K562 (cell line): Measurements from ENCODE around the gene RDH5. TPM values are rescaled to one million over a fixed set of nuclear protein-coding genes. Genes with fewer than 3 reads are reported as not detected.

Source experiments
- ATF7 ChIP-seq: fragments of 450-650 bp; IDR thresholded peaks from 2 replicates; pipeline ENCODE4 v1.7.1; 2014; ENCODE audit warnings: mild to moderate bottlenecking, moderate library complexity
- JUN ChIP-seq, 2 experiments: sonication (generic) in 1 of 2; formaldehyde crosslinking in 1 of 2; IDR thresholded peaks; 2 replicates each; pipeline versions ENCODE4 v1.6.1 to v1.8.0; 2012 to 2022; ENCODE audit warnings: borderline replicate concordance in 2 of 2, mild to moderate bottlenecking in 2 of 2, improper control_type of control experiment in 1 of 2, low read depth in 1 of 2, low read length in 1 of 2, missing genetic modification reagents in 1 of 2
- JUNB ChIP-seq: fragments of 450-650 bp; formaldehyde crosslinking; conservative IDR thresholded peaks from 2 replicates; pipeline ENCODE4 v1.4.0; 2020; ENCODE audit warnings: mild to moderate bottlenecking
- KAT2B ChIP-seq: IDR thresholded peaks from one replicate; pipeline ENCODE4 v1.6.1; 2012; ENCODE audit warnings: low read depth, mild to moderate bottlenecking, control low read depth, inconsistent platforms, low read length, moderate library complexity
- KHSRP ChIP-seq: fragments of 450-650 bp; IDR thresholded peaks from 2 replicates; pipeline ENCODE4 v1.6.1; 2017
- STAT5A ChIP-seq: IDR thresholded peaks from 2 replicates; pipeline ENCODE4 v1.6.1; 2012; ENCODE audit warnings: low read length, inconsistent platforms, borderline replicate concordance
- TCF7 ChIP-seq: sonication (generic); IDR thresholded peaks from 2 replicates; pipeline ENCODE4 v1.6.1; 2016; ENCODE audit warnings: antibody characterized with exemption, borderline replicate concordance
- XRCC5 ChIP-seq: fragments of 200-400 bp; formaldehyde crosslinking; IDR thresholded peaks from 2 replicates; pipeline ENCODE4 v1.6.1; 2017; ENCODE audit warnings: low read depth, mild to moderate bottlenecking, low read length
- ZNF431 ChIP-seq: sonication (generic); formaldehyde crosslinking; IDR thresholded peaks from 2 replicates; pipeline ENCODE4 v1.8.0; 2022; ENCODE audit warnings: mild to moderate bottlenecking, missing genetic modification reagents
- ZNF551 ChIP-seq: fragments of 250-450 bp; sonication (Bioruptor Pico); IDR thresholded peaks from 2 replicates; pipeline ENCODE4 v1.5.0; 2021; ENCODE audit warnings: mild to moderate bottlenecking, moderate library complexity
- polyA plus RNA-seq, 8 experiments: library from polyadenylated mRNA; depleted of rRNA in 4 of 8; stranded (reverse) in 5 of 8; unstranded in 3 of 8; fragments of >200 nt; fragmentation: Nextera tagmentation in 2 of 8; fragmentation: Illumina TruSeq in 1 of 8; extraction: Ambion mirVana in 2 of 8; extraction: Trizol in 1 of 8; gene quantifications; 2 replicates each; pipeline versions ENCODE4 v1.2.1 to v1.2.3, GENCODE V29; 2011 to 2014; ENCODE audit warnings: inconsistent platforms in 1 of 8, missing spikeins in 1 of 8
- total RNA-seq, 7 experiments: library from RNA; depleted of rRNA in 6 of 7; stranded (reverse); fragments of >200 nt in 6 of 7; fragmentation: Illumina TruSeq in 2 of 7; extraction: Trizol in 2 of 7; gene quantifications; 2 replicates each; pipeline versions ENCODE4 v1.2.1 to v1.2.3, GENCODE V29; 2011 to 2021; ENCODE audit warnings: low replicate concordance in 1 of 7
- TF ChIP-seq, protein P1 (sequence below): fragments of 450-650 bp; IDR thresholded peaks from one replicate; pipeline ENCODE4 v1.6.1; 2018; ENCODE audit warnings: mild to moderate bottlenecking, moderate library complexity; ENCODE audit not compliant: partially characterized antibody
- TF ChIP-seq, protein P2 (sequence below): sonication (generic); formaldehyde crosslinking; IDR thresholded peaks from 2 replicates; pipeline ENCODE4 v1.8.0; 2022; ENCODE audit warnings: mild to moderate bottlenecking, missing genetic modification reagents
- TF ChIP-seq, protein P3 (sequence below): sonication (generic); formaldehyde crosslinking; IDR thresholded peaks from 2 replicates; pipeline ENCODE4 v1.8.0; 2023; ENCODE audit warnings: missing genetic modification reagents, mild to moderate bottlenecking, borderline replicate concordance
- TF ChIP-seq, protein P4 (sequence below): fragments of 450-650 bp; IDR thresholded peaks from 2 replicates; pipeline ENCODE4 v1.6.1; 2018; ENCODE audit not compliant: partially characterized antibody

Gene RDH5
- total and polyA plus RNA-seq, 9 of the 15 experiments (the other 6 are each of a cell fraction or from before 2014, with no cell fraction given): 0.28 to 2.0 (median 1.1) TPM; not detected in 1

DNA sequence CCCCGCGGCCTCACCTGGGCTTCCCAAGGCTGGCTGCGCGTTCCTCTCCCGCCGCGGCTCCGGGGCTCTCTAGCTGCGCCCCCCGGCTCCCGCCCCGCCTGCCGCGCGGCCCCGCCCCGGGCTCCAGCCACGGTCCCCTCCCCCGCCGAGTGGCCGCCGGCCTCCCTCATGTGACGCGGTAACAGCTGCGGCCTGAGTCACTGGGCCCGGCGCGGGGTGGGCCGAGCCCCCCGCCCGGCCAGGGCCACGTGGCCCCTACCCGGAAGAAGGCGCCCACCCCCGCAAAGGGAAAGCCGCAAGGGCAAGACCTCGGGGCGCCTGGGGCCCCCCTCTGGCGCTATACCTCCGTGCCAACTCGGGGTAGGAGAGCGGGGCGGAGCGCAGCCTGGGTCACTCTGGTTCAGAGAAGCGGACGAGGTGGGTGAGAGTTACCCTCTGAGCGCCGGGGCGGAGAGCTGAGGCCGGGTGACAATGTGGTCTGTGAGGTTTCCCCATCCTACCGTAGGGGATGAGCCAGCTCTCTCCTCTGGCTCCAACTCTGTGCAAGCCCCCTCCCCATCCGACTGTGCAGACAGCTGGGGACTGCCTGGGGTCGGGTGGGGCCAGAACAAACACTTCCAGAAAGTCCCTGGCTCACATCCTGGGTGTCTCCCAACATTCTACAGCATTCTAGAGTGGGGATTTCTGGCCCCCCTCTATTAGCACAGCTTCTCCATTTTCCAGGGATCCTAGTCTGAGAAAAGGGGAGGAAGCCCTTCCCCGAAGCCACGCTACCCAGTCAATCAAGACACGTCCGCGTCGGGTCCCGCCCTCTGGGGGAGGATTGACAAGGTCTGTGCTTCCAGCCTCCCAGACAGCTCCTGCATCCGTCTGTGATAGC lies 9.0 kb downstream of the RDH5 start, which contains the start of gene CD63 (continued):
- TF ChIP-seq ZNF431 (CRISPR knock-in tag) (no peak), KAT2B (no peak), STAT5A (no peak), ZNF551 (no peak), ATF7 (peak; percentile 75), KHSRP (no peak), JUNB (CRISPR knock-in tag) (peak; percentile 17; the same call in 1 of the 2 replicates), JUN (IDR thresholded peaks at IDR 0.05; ENCODE audit: borderline replicate concordance, low read depth, low read length) (peak; percentile 80; the same call in 1 of the 2 replicates), JUN (CRISPR knock-in tag; IDR thresholded peaks at IDR 0.05; ENCODE audit: borderline replicate concordance) (no peak), TCF7 (no peak; the same call in 1 of the 2 replicates), XRCC5 (no peak; the same call in 1 of the 2 replicates)
- TF ChIP-seq, protein P1, sequence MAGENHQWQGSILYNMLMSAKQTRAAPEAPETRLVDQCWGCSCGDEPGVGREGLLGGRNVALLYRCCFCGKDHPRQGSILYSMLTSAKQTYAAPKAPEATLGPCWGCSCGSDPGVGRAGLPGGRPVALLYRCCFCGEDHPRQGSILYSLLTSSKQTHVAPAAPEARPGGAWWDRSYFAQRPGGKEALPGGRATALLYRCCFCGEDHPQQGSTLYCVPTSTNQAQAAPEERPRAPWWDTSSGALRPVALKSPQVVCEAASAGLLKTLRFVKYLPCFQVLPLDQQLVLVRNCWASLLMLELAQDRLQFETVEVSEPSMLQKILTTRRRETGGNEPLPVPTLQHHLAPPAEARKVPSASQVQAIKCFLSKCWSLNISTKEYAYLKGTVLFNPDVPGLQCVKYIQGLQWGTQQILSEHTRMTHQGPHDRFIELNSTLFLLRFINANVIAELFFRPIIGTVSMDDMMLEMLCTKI: no peak
- TF ChIP-seq, protein P2, sequence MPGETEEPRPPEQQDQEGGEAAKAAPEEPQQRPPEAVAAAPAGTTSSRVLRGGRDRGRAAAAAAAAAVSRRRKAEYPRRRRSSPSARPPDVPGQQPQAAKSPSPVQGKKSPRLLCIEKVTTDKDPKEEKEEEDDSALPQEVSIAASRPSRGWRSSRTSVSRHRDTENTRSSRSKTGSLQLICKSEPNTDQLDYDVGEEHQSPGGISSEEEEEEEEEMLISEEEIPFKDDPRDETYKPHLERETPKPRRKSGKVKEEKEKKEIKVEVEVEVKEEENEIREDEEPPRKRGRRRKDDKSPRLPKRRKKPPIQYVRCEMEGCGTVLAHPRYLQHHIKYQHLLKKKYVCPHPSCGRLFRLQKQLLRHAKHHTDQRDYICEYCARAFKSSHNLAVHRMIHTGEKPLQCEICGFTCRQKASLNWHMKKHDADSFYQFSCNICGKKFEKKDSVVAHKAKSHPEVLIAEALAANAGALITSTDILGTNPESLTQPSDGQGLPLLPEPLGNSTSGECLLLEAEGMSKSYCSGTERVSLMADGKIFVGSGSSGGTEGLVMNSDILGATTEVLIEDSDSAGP (CRISPR knock-in tag): no peak
- TF ChIP-seq, protein P3, sequence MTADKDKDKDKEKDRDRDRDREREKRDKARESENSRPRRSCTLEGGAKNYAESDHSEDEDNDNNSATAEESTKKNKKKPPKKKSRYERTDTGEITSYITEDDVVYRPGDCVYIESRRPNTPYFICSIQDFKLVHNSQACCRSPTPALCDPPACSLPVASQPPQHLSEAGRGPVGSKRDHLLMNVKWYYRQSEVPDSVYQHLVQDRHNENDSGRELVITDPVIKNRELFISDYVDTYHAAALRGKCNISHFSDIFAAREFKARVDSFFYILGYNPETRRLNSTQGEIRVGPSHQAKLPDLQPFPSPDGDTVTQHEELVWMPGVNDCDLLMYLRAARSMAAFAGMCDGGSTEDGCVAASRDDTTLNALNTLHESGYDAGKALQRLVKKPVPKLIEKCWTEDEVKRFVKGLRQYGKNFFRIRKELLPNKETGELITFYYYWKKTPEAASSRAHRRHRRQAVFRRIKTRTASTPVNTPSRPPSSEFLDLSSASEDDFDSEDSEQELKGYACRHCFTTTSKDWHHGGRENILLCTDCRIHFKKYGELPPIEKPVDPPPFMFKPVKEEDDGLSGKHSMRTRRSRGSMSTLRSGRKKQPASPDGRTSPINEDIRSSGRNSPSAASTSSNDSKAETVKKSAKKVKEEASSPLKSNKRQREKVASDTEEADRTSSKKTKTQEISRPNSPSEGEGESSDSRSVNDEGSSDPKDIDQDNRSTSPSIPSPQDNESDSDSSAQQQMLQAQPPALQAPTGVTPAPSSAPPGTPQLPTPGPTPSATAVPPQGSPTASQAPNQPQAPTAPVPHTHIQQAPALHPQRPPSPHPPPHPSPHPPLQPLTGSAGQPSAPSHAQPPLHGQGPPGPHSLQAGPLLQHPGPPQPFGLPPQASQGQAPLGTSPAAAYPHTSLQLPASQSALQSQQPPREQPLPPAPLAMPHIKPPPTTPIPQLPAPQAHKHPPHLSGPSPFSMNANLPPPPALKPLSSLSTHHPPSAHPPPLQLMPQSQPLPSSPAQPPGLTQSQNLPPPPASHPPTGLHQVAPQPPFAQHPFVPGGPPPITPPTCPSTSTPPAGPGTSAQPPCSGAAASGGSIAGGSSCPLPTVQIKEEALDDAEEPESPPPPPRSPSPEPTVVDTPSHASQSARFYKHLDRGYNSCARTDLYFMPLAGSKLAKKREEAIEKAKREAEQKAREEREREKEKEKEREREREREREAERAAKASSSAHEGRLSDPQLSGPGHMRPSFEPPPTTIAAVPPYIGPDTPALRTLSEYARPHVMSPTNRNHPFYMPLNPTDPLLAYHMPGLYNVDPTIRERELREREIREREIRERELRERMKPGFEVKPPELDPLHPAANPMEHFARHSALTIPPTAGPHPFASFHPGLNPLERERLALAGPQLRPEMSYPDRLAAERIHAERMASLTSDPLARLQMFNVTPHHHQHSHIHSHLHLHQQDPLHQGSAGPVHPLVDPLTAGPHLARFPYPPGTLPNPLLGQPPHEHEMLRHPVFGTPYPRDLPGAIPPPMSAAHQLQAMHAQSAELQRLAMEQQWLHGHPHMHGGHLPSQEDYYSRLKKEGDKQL: 0 out of 2 replicates have a peak, but pooled peaks have one; percentile 40
- TF ChIP-seq, protein P4, sequence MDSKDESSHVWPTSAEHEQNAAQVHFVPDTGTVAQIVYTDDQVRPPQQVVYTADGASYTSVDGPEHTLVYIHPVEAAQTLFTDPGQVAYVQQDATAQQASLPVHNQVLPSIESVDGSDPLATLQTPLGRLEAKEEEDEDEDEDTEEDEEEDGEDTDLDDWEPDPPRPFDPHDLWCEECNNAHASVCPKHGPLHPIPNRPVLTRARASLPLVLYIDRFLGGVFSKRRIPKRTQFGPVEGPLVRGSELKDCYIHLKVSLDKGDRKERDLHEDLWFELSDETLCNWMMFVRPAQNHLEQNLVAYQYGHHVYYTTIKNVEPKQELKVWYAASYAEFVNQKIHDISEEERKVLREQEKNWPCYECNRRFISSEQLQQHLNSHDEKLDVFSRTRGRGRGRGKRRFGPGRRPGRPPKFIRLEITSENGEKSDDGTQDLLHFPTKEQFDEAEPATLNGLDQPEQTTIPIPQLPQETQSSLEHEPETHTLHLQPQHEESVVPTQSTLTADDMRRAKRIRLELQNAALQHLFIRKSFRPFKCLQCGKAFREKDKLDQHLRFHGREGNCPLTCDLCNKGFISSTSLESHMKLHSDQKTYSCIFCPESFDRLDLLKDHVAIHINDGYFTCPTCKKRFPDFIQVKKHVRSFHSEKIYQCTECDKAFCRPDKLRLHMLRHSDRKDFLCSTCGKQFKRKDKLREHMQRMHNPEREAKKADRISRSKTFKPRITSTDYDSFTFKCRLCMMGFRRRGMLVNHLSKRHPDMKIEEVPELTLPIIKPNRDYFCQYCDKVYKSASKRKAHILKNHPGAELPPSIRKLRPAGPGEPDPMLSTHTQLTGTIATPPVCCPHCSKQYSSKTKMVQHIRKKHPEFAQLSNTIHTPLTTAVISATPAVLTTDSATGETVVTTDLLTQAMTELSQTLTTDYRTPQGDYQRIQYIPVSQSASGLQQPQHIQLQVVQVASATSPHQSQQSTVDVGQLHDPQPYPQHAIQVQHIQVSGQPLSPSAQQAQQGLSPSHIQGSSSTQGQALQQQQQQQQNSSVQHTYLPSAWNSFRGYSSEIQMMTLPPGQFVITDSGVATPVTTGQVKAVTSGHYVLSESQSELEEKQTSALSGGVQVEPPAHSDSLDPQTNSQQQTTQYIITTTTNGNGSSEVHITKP: peak; percentile 38
